K562 (cell line): ENCODE measurements around the gene SDSL. TPM values are rescaled to one million over a fixed set of nuclear protein-coding genes. Genes with fewer than 3 reads are reported as not detected.

Experiments used
- MCM3 ChIP-seq: fragments of 450-650 bp; IDR thresholded peaks from 2 replicates; pipeline ENCODE4 v1.6.1; 2016
- PHF20 ChIP-seq: fragments of 450-650 bp; IDR thresholded peaks from 2 replicates; pipeline ENCODE4 v1.6.1; 2018; ENCODE audit not compliant: partially characterized antibody
- SAP30 ChIP-seq: fragments of 200-600 bp; sonication (generic); IDR thresholded peaks from 2 replicates; pipeline ENCODE4 v1.6.1; 2012; ENCODE audit warnings: borderline replicate concordance, low read depth, mild to moderate bottlenecking, moderate library complexity, low read length, control low read depth, inconsistent platforms; ENCODE audit not compliant: insufficient read depth, poor library complexity, severe bottlenecking
- TAF1 ChIP-seq: IDR thresholded peaks from 2 replicates; pipeline ENCODE4 v1.6.1; 2011; ENCODE audit warnings: mild to moderate bottlenecking, low read length, moderate library complexity; ENCODE audit not compliant: insufficient read depth, control insufficient read depth, severe bottlenecking; ENCODE audit errors: extremely low read depth
- ZNF174 ChIP-seq: fragments of 250-450 bp; sonication (Bioruptor Pico); IDR thresholded peaks from 2 replicates; pipeline ENCODE4 v1.4.0; 2020; ENCODE audit warnings: mild to moderate bottlenecking
- ZNF316 ChIP-seq: fragments of 450-650 bp; IDR thresholded peaks from 2 replicates; pipeline ENCODE4 v1.6.1; 2016
- polyA plus RNA-seq, 8 experiments: library from polyadenylated mRNA; depleted of rRNA in 4 of 8; stranded (reverse) in 5 of 8; unstranded in 3 of 8; fragments of >200 nt; fragmentation: Nextera tagmentation in 2 of 8; fragmentation: Illumina TruSeq in 1 of 8; extraction: Ambion mirVana in 2 of 8; extraction: Trizol in 1 of 8; gene quantifications; 2 replicates each; pipeline versions ENCODE4 v1.2.1 to v1.2.3, GENCODE V29; 2011 to 2014; ENCODE audit warnings: inconsistent platforms in 1 of 8, missing spikeins in 1 of 8
- total RNA-seq, 7 experiments: library from RNA; depleted of rRNA in 6 of 7; stranded (reverse); fragments of >200 nt in 6 of 7; fragmentation: Illumina TruSeq in 2 of 7; extraction: Trizol in 2 of 7; gene quantifications; 2 replicates each; pipeline versions ENCODE4 v1.2.1 to v1.2.3, GENCODE V29; 2011 to 2021; ENCODE audit warnings: low replicate concordance in 1 of 7
- TF ChIP-seq, protein P1 (sequence below), 2 experiments: fragments of 450-650 bp in 1 of 2; sonication (generic) in 1 of 2; formaldehyde crosslinking in 1 of 2; IDR thresholded peaks; 2 replicates each; pipeline versions ENCODE4 v1.7.1 to v1.9.0; 2016 to 2022; ENCODE audit warnings: inconsistent platforms in 1 of 2, mild to moderate bottlenecking in 1 of 2, missing genetic modification reagents in 1 of 2
- TF ChIP-seq, protein P2 (sequence below): sonication (generic); formaldehyde crosslinking; IDR thresholded peaks from 2 replicates; pipeline ENCODE4 v1.9.0; 2022; ENCODE audit warnings: mild to moderate bottlenecking, missing genetic modification reagents
- TF ChIP-seq, protein P3 (sequence below): fragments of 450-650 bp; formaldehyde crosslinking; IDR thresholded peaks from 2 replicates; pipeline ENCODE4 v1.4.0; 2020; ENCODE audit warnings: mild to moderate bottlenecking, moderate library complexity
- TF ChIP-seq, protein P4 (sequence below), 2 experiments: IDR thresholded peaks; 2 replicates each; pipeline ENCODE4 v1.6.1; 2011; ENCODE audit warnings: borderline replicate concordance in 1 of 2, control low read depth in 1 of 2, low read depth in 1 of 2, low read length in 1 of 2, mild to moderate bottlenecking in 1 of 2, mixed read lengths in 1 of 2, moderate library complexity in 1 of 2; ENCODE audit not compliant: insufficient read depth in 1 of 2, insufficient read length in 1 of 2, poor library complexity in 1 of 2, severe bottlenecking in 1 of 2; ENCODE audit errors: extremely low read depth in 1 of 2
- TF ChIP-seq, protein P5 (sequence below), 2 experiments: fragments of 450-650 bp in 1 of 2; sonication (generic) in 1 of 2; formaldehyde crosslinking in 1 of 2; IDR thresholded peaks in 1 of 2; conservative IDR thresholded peaks in 1 of 2; 2 replicates each; pipeline versions ENCODE4 v1.6.1 to v1.8.1; 2016 to 2023; ENCODE audit warnings: mild to moderate bottlenecking in 2 of 2, moderate library complexity in 2 of 2, inconsistent platforms in 1 of 2, missing genetic modification reagents in 1 of 2

Gene SDSL
- total and polyA plus RNA-seq, 9 of the 15 experiments (the other 6 are each of a cell fraction or from before 2014, with no cell fraction given) = 0.31 to 11.0 (median 7.4) TPM

DNA sequence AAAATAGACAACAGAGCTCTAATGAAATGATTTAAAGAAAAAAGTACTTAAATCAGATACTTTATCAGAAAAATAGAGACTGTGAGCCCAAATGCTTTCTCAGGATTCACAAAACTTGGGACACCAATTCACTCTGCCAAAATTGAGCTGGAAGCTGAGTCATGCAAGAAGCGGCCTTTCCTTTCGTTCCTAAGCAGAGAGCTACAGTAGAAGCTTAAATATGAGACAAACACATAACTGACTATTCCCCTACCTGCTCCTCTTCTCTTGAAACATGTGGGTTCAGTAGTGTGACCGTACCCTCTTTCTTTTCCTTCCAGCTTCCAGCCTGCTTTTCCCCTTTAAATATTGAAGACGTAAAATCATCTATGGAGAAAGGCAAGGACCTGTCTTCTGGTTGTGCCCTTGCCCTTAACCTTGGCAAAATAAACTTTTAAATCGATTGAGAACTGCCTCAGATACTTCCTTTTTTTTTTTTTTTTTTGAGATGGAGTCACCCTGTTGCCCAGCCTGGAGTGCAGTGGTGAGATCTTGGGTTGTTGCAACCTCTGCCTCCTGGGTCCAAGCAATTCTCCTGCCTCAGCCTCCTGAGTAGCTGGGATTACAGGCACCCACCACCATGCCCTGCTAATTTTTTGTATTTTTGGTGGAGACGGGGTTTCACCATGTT, 14.1 kb upstream of the SDSL start (continued):
- TF ChIP-seq, protein P1, sequence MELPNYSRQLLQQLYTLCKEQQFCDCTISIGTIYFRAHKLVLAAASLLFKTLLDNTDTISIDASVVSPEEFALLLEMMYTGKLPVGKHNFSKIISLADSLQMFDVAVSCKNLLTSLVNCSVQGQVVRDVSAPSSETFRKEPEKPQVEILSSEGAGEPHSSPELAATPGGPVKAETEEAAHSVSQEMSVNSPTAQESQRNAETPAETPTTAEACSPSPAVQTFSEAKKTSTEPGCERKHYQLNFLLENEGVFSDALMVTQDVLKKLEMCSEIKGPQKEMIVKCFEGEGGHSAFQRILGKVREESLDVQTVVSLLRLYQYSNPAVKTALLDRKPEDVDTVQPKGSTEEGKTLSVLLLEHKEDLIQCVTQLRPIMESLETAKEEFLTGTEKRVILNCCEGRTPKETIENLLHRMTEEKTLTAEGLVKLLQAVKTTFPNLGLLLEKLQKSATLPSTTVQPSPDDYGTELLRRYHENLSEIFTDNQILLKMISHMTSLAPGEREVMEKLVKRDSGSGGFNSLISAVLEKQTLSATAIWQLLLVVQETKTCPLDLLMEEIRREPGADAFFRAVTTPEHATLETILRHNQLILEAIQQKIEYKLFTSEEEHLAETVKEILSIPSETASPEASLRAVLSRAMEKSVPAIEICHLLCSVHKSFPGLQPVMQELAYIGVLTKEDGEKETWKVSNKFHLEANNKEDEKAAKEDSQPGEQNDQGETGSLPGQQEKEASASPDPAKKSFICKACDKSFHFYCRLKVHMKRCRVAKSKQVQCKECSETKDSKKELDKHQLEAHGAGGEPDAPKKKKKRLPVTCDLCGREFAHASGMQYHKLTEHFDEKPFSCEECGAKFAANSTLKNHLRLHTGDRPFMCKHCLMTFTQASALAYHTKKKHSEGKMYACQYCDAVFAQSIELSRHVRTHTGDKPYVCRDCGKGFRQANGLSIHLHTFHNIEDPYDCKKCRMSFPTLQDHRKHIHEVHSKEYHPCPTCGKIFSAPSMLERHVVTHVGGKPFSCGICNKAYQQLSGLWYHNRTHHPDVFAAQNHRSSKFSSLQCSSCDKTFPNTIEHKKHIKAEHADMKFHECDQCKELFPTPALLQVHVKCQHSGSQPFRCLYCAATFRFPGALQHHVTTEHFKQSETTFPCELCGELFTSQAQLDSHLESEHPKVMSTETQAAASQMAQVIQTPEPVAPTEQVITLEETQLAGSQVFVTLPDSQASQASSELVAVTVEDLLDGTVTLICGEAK (IDR thresholded peaks at IDR 0.05) = 0 out of 2 replicates have a peak, but pooled peaks have one; percentile 35
- TF ChIP-seq, protein P1 (CRISPR knock-in tag; IDR thresholded peaks at IDR 0.05) = no peak
- TF ChIP-seq, protein P2, sequence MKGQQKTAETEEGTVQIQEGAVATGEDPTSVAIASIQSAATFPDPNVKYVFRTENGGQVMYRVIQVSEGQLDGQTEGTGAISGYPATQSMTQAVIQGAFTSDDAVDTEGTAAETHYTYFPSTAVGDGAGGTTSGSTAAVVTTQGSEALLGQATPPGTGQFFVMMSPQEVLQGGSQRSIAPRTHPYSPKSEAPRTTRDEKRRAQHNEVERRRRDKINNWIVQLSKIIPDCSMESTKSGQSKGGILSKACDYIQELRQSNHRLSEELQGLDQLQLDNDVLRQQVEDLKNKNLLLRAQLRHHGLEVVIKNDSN (CRISPR knock-in tag) = no peak
- TF ChIP-seq TAF1 (no peak), ZNF316 (peak; percentile 77), SAP30 (no peak), PHF20 (no peak), ZNF174 (CRISPR knock-in tag) (no peak), MCM3 (no peak)
- TF ChIP-seq, protein P3, sequence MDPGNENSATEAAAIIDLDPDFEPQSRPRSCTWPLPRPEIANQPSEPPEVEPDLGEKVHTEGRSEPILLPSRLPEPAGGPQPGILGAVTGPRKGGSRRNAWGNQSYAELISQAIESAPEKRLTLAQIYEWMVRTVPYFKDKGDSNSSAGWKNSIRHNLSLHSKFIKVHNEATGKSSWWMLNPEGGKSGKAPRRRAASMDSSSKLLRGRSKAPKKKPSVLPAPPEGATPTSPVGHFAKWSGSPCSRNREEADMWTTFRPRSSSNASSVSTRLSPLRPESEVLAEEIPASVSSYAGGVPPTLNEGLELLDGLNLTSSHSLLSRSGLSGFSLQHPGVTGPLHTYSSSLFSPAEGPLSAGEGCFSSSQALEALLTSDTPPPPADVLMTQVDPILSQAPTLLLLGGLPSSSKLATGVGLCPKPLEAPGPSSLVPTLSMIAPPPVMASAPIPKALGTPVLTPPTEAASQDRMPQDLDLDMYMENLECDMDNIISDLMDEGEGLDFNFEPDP = no peak
- TF ChIP-seq, protein P4, sequence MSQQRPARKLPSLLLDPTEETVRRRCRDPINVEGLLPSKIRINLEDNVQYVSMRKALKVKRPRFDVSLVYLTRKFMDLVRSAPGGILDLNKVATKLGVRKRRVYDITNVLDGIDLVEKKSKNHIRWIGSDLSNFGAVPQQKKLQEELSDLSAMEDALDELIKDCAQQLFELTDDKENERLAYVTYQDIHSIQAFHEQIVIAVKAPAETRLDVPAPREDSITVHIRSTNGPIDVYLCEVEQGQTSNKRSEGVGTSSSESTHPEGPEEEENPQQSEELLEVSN (IDR thresholded peaks at IDR 0.05; ENCODE audit: borderline replicate concordance in 1 of 2, extremely low read depth in 1 of 2, insufficient read depth in 1 of 2, insufficient read length in 1 of 2, low read depth in 1 of 2, low read length in 1 of 2, poor library complexity in 1 of 2, severe bottlenecking in 1 of 2) = no peak
- TF ChIP-seq, protein P5, sequence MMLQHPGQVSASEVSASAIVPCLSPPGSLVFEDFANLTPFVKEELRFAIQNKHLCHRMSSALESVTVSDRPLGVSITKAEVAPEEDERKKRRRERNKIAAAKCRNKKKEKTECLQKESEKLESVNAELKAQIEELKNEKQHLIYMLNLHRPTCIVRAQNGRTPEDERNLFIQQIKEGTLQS (IDR thresholded peaks at IDR 0.05) = peak; percentile 57; the same call in 1 of the 2 replicates
- TF ChIP-seq, protein P5 (CRISPR knock-in tag; conservative IDR thresholded peaks at IDR 0.05) = no peak
